H1 (cell line): ENCODE data around the gene ACVR2B. TPM values are rescaled to one million over a fixed set of nuclear protein-coding genes. Genes with fewer than 3 reads are reported as not detected.

Source experiments
- CTCF ChIA-PET: fragments of 300-600 bp; sonication (Branson Sonifier 250); formaldehyde crosslinking; loops from one replicate; lab custom pipeline; 2021; ENCODE audit not compliant: partially characterized antibody; lab: Charles Lee
- POLR2A ChIA-PET: fragments of 300-600 bp; sonication (Branson Sonifier 250); formaldehyde crosslinking; loops from one replicate; lab custom pipeline; 2021; ENCODE audit warnings: inconsistent platforms; ENCODE audit not compliant: partially characterized antibody; lab: Charles Lee
- DNase-seq, 2 experiments: peaks; one replicate each; pipeline versions ENCODE4 v3.0.0 to v3.0.0-alpha.2; 2010 to 2022; ENCODE audit warnings: low spot score in 2 of 2, low read depth in 1 of 2, mixed read lengths in 1 of 2
- FAIRE-seq: peaks from 2 replicates; lab custom pipeline; 2011; peaks lifted over from hg19 to GRCh38; lab: Jason Lieb, UNC
- H2AFZ ChIP-seq: 2 replicates; pipeline ENCODE4 v1.8.1; 2012; ENCODE audit warnings: low read length, inconsistent platforms
- H2AK5ac ChIP-seq: 2 replicates; pipeline ENCODE4 v1.6.1; 2013; ENCODE audit warnings: low read depth, low read length
- H2BK120ac ChIP-seq: replicated peaks from 2 replicates; pipeline ENCODE3; 2013; ENCODE audit warnings: low read depth, low read length, inconsistent platforms
- H2BK12ac ChIP-seq: 2 replicates; pipeline ENCODE4 v1.6.1; 2013; ENCODE audit warnings: low read depth, low read length
- H2BK15ac ChIP-seq: 2 replicates; pipeline ENCODE4 v1.6.1; 2013; ENCODE audit warnings: low read length
- H2BK20ac ChIP-seq: 2 replicates; pipeline ENCODE4 v1.6.1; 2013; ENCODE audit warnings: low read length
- H2BK5ac ChIP-seq: 2 replicates; pipeline ENCODE4 v1.6.1; 2013; ENCODE audit warnings: low read depth, low read length
- H3K14ac ChIP-seq: 2 replicates; pipeline ENCODE4 v1.6.1; 2013; ENCODE audit warnings: inconsistent platforms; ENCODE audit not compliant: insufficient read length
- H3K18ac ChIP-seq: 2 replicates; pipeline ENCODE4 v1.6.1; 2013; ENCODE audit warnings: low read length; ENCODE audit errors: extremely low read depth
- H3K23ac ChIP-seq: 2 replicates; pipeline ENCODE4 v1.6.1; 2013; ENCODE audit warnings: inconsistent platforms; ENCODE audit not compliant: insufficient read length
- H3K23me2 ChIP-seq: 2 replicates; pipeline ENCODE4 v1.6.1; 2013; ENCODE audit warnings: low read depth, low read length
- H3K27ac ChIP-seq: 2 replicates; pipeline ENCODE4 v1.6.1; 2011; ENCODE audit warnings: low read depth, low read length, inconsistent platforms
- H3K27me3 ChIP-seq, 4 experiments: replicated peaks in 1 of 4; 1 replicate in 1 of 4; 2 replicates in 3 of 4; pipeline versions ENCODE4 v1.6.1 to v1.8.1; 2011 to 2013; ENCODE audit warnings: low read length in 3 of 4, mild to moderate bottlenecking in 3 of 4, inconsistent platforms in 2 of 4, mixed read lengths in 2 of 4, moderate library complexity in 1 of 4; ENCODE audit not compliant: control insufficient read depth in 3 of 4, insufficient read depth in 3 of 4; ENCODE audit errors: extremely low read depth in 1 of 4
- H3K36me3 ChIP-seq, 4 experiments: 2 replicates each; pipeline versions ENCODE4 v1.6.1 to v1.8.1; 2011 to 2013; ENCODE audit warnings: mild to moderate bottlenecking in 4 of 4, low read length in 3 of 4, moderate library complexity in 2 of 4, control low read depth in 1 of 4, inconsistent platforms in 1 of 4; ENCODE audit not compliant: insufficient read depth in 4 of 4, control insufficient read depth in 2 of 4
- H3K4ac ChIP-seq: replicated peaks from 2 replicates; pipeline ENCODE3; 2013; ENCODE audit warnings: low read length, low read depth, mixed read lengths, inconsistent platforms; ENCODE audit not compliant: insufficient read length
- H3K4me1 ChIP-seq, 4 experiments: replicated peaks in 1 of 4; 1 replicate in 1 of 4; 2 replicates in 3 of 4; pipeline versions ENCODE4 v1.6.1 to v1.8.1; 2011 to 2013; ENCODE audit warnings: low read length in 3 of 4, inconsistent platforms in 2 of 4, mixed read lengths in 1 of 4; ENCODE audit not compliant: insufficient read depth in 4 of 4, control insufficient read depth in 3 of 4
- H3K4me2 ChIP-seq, 2 experiments: 2 replicates each; pipeline versions ENCODE4 v1.6.1 to v1.8.1; 2011 to 2013; ENCODE audit warnings: low read depth in 2 of 2, low read length in 2 of 2, control low read depth in 1 of 2, inconsistent platforms in 1 of 2, mild to moderate bottlenecking in 1 of 2; ENCODE audit not compliant: insufficient read depth in 1 of 2
- H3K4me3 ChIP-seq, 4 experiments: fragments of 200-600, 300-600 bp in 1 of 4; sonication (generic), shearing (Covaris generic), sonication (Bioruptor Twin) in 1 of 4; 2 replicates each; pipeline versions ENCODE4 v1.5.1 to v1.8.1; 2011 to 2016; ENCODE audit warnings: low read length in 4 of 4, low read depth in 3 of 4, control low read depth in 2 of 4, inconsistent platforms in 2 of 4, mild to moderate bottlenecking in 2 of 4, mixed read lengths in 1 of 4, moderate library complexity in 1 of 4; ENCODE audit not compliant: insufficient read depth in 2 of 4; ENCODE audit errors: extremely low read depth in 1 of 4
- H3K56ac ChIP-seq: replicated peaks from 2 replicates; pipeline ENCODE3; 2013; ENCODE audit warnings: low read depth, mild to moderate bottlenecking, mixed read lengths, low read length, inconsistent platforms; ENCODE audit not compliant: insufficient read length
- H3K79me1 ChIP-seq: 2 replicates; pipeline ENCODE4 v1.6.1; 2013; ENCODE audit warnings: low read depth, low read length, control low read depth
- H3K79me2 ChIP-seq, 2 experiments: 2 replicates each; pipeline versions ENCODE4 v1.6.1 to v1.8.1; 2012 to 2013; ENCODE audit warnings: low read length in 2 of 2, mild to moderate bottlenecking in 2 of 2, inconsistent platforms in 1 of 2; ENCODE audit not compliant: insufficient read depth in 2 of 2, control insufficient read depth in 1 of 2
- H3K9ac ChIP-seq, 4 experiments: replicated peaks in 1 of 4; 1 replicate in 1 of 4; 2 replicates in 3 of 4; pipeline versions ENCODE4 v1.6.1 to v1.8.1; 2011 to 2013; ENCODE audit warnings: low read depth in 3 of 4, low read length in 3 of 4, control low read depth in 2 of 4, mild to moderate bottlenecking in 2 of 4, moderate library complexity in 2 of 4, inconsistent platforms in 1 of 4; ENCODE audit errors: extremely low read depth in 1 of 4
- H3K9me3 ChIP-seq, 2 experiments: 2 replicates each; pipeline versions ENCODE4 v1.6.1 to v1.8.1; 2012 to 2013; ENCODE audit warnings: mild to moderate bottlenecking in 2 of 2, moderate library complexity in 2 of 2, control low read depth in 1 of 2, inconsistent platforms in 1 of 2, low read depth in 1 of 2, low read length in 1 of 2, mixed read lengths in 1 of 2; ENCODE audit not compliant: insufficient read depth in 2 of 2
- H4K20me1 ChIP-seq, 2 experiments: replicated peaks in 1 of 2; 2 replicates each; pipeline versions ENCODE3 to v1.8.1; 2011 to 2013; ENCODE audit warnings: inconsistent platforms in 2 of 2, low read length in 2 of 2, mild to moderate bottlenecking in 1 of 2; ENCODE audit not compliant: insufficient read depth in 2 of 2, control insufficient read depth in 1 of 2
- H4K5ac ChIP-seq: 2 replicates; pipeline ENCODE4 v1.6.1; 2013; ENCODE audit warnings: low read length, low read depth, mixed read lengths, inconsistent platforms; ENCODE audit not compliant: insufficient read length
- H4K8ac ChIP-seq: 2 replicates; pipeline ENCODE4 v1.8.0; 2013; ENCODE audit warnings: mild to moderate bottlenecking, moderate library complexity, low read length, inconsistent platforms; ENCODE audit not compliant: insufficient read depth; ENCODE audit errors: extremely low read depth
- H4K91ac ChIP-seq: replicated peaks from 2 replicates; pipeline ENCODE3; 2013; ENCODE audit warnings: low read length, mixed read lengths, inconsistent platforms; ENCODE audit not compliant: insufficient read length
- BCL11A ChIP-seq, 2 experiments: IDR thresholded peaks; one replicate each; pipeline ENCODE4 v1.6.1; 2011; ENCODE audit warnings: low read depth in 2 of 2, low read length in 2 of 2, mild to moderate bottlenecking in 2 of 2
- EGR1 ChIP-seq: IDR thresholded peaks from 2 replicates; pipeline ENCODE4 v1.6.1; 2011; ENCODE audit warnings: low read depth, low read length, borderline replicate concordance
- EP300 ChIP-seq, 2 experiments: IDR thresholded peaks; 1 replicate in 1 of 2; 2 replicates in 1 of 2; pipeline ENCODE4 v1.6.1; 2011 to 2012; ENCODE audit warnings: low read depth in 2 of 2, low read length in 2 of 2, mild to moderate bottlenecking in 2 of 2, borderline replicate concordance in 1 of 2, inconsistent platforms in 1 of 2, moderate library complexity in 1 of 2
- GTF2F1 ChIP-seq: IDR thresholded peaks from 2 replicates; pipeline ENCODE4 v1.6.1; 2012; ENCODE audit warnings: low read depth, low read length, improper control_type of control experiment, borderline replicate concordance
- HDAC6 ChIP-seq: IDR thresholded peaks from one replicate; pipeline ENCODE4 v1.7.1; 2012; ENCODE audit warnings: low read depth, mild to moderate bottlenecking, inconsistent platforms, low read length, moderate library complexity
- NANOG ChIP-seq: IDR thresholded peaks from 2 replicates; pipeline ENCODE4 v1.6.1; 2011; ENCODE audit warnings: low read length, low read depth, mild to moderate bottlenecking, inconsistent platforms; ENCODE audit not compliant: insufficient read depth, poor library complexity, severe bottlenecking
- TAF1 ChIP-seq: IDR thresholded peaks from 2 replicates; pipeline ENCODE4 v1.6.1; 2011; ENCODE audit warnings: mild to moderate bottlenecking, low read depth, low read length
- WGBS, 2 experiments: shearing (Covaris generic) in 1 of 2; methylation state at CpG; one replicate each; pipeline versions ENCODE4 v1.1.6 to v1.1.7; 2013 to 2015; ENCODE audit warnings: low lambda C conversion rate in 2 of 2, mixed read lengths in 2 of 2, inconsistent platforms in 1 of 2, low coverage in 1 of 2, missing lambda C conversion rate in 1 of 2; ENCODE audit not compliant: insufficient replicate concordance in 2 of 2, insufficient coverage in 1 of 2, insufficient read length in 1 of 2; ENCODE audit errors: extremely low coverage in 1 of 2, missing lambda C conversion rate in 1 of 2; 5-methylcytosine and 5-hydroxymethylcytosine counted together
- polyA plus RNA-seq, 7 experiments: library from polyadenylated mRNA; depleted of rRNA in 3 of 7; stranded (reverse) in 5 of 7; unstranded in 2 of 7; fragments of >200 nt in 5 of 7; fragments of 200-250 nt in 2 of 7; gene quantifications; 1 replicate in 5 of 7; 2 replicates in 1 of 7; 4 replicates in 1 of 7; pipeline versions ENCODE4 v1.2.1 to v1.2.3, GENCODE V29; 2011 to 2013; ENCODE audit warnings: missing spikeins in 2 of 7, mixed read lengths in 2 of 7
- total RNA-seq: library from RNA; stranded (reverse); fragmentation: NEBNext Ultra II Directional; extraction: Animal tissue kit (Norgen Biotek cat#: 25700); gene quantifications from 2 replicates; pipeline ENCODE4 v1.2.1, GENCODE V29; 2021

ACVR2B gene
- total and polyA plus RNA-seq, 2 of the 8 experiments (the other 6 are each of a cell fraction or from before 2014, with no cell fraction given): 24.7 to 109 TPM

GRCh38 chr3:38524141-38524739 lies 70.5 kb downstream of the ACVR2B start:
- no peaks in the 10 kb centered on the region; a peak in 1 of 4 replicates for H3K9me3 ChIP-seq
- H4K5ac ChIP-seq: no peak overlapping the region
- no peak overlapping the region for H2BK12ac ChIP-seq
- ChIA-PET POLR2A (interaction anchor here (0.6 to 1.6 kb wide), 3 partner anchors 10 to 32 kb away, joined by 3 to 4 read pairs (median 3); partner anchors contain the start of gene EXOG), CTCF (interaction anchor here (0.6 to 12.5 kb wide), 21 partner anchors 10 to 1345 kb away, joined by 3 to 318 read pairs (median 4); partner anchors contain the start of gene SCN5A)
- no peak overlapping the region for H3K9ac ChIP-seq
- no peak overlapping the region for H2AFZ ChIP-seq
- H3K4me2 ChIP-seq: no peak overlapping the region
- H3K79me2 ChIP-seq: no peaks in the 10 kb centered on the region
- H3K4ac ChIP-seq: no peak overlapping the region
- no peak for TF ChIP-seq TAF1
- TF ChIP-seq NANOG: no peak
- TF ChIP-seq HDAC6: no peak
- TF ChIP-seq GTF2F1: no peak
- TF ChIP-seq EGR1: no peak
- no peak for TF ChIP-seq EP300 (IDR thresholded peaks at IDR 0.05; ENCODE audit: borderline replicate concordance in 1 of 2, low read depth in 2 of 2, low read length in 2 of 2)
- TF ChIP-seq BCL11A (IDR thresholded peaks at IDR 0.05; ENCODE audit: low read depth in 2 of 2, low read length in 2 of 2): no peak
- H3K27me3 ChIP-seq: no peaks in the 10 kb centered on the region
- no peak overlapping the region for H3K56ac ChIP-seq
- H3K79me1 ChIP-seq: no peaks in the 10 kb centered on the region; the same call in 1 of the 2 replicates
- H2BK120ac ChIP-seq: no peak overlapping the region
- H3K36me3 ChIP-seq: peaks cover 3 to 12% (median 7%) of the 10 kb centered on the region in 4 experiments
- H3K27ac ChIP-seq: no peak overlapping the region
- FAIRE-seq (no peak), DNase-seq (no peak)
- H3K14ac ChIP-seq: no peak overlapping the region
- H2BK15ac ChIP-seq: no peak overlapping the region
- H3K4me3 ChIP-seq: no peak overlapping the region
- H3K18ac ChIP-seq: no peak overlapping the region
- no peak overlapping the region for H2AK5ac ChIP-seq
- no peak overlapping the region for H2BK5ac ChIP-seq
- H4K20me1 ChIP-seq: no peaks in the 10 kb centered on the region
- 99% methylated on average over 5 of the region's 5 CpGs; no CpG with 5 or more reads in 1 of the 2 experiments for WGBS, 2 experiments
- no peak overlapping the region for H3K23ac ChIP-seq
- H2BK20ac ChIP-seq: no peak overlapping the region
- H4K91ac ChIP-seq: no peak overlapping the region
- H4K8ac ChIP-seq: no peak overlapping the region
- H3K4me1 ChIP-seq: peaks cover 0 to 13% (median 3%) of the 10 kb centered on the region in 4 experiments; a peak in 4 of 7 replicates
- no peaks in the 10 kb centered on the region for H3K23me2 ChIP-seq
